ENCODE measurements around the gene AGRP.

Gene AGRP

GRCh38 chr16:67449336-67449735 lies 34.0 kb downstream of the AGRP start:
- no peak overlapping the region for H3K9ac ChIP-seq (ENCODE audit: low read depth, low read length)
- no peaks in the 10 kb centered on the region for H3K9me3 ChIP-seq (ENCODE audit: control insufficient read depth, insufficient read depth, low read length)
- peaks cover 7% of the 10 kb centered on the region; the same call in 1 of the 2 replicates for H3K4me1 ChIP-seq (ENCODE audit: insufficient read depth, low read length)
- H3K36me3 ChIP-seq (ENCODE audit: insufficient read depth, low read length) = no peaks in the 10 kb centered on the region

- Histone ChIP-seq H3K4me1 (ENCODE audit: insufficient read depth, low read length) (peaks cover 7% of the 10 kb centered on the region; the same call in 1 of the 2 replicates), H3K9me3 (ENCODE audit: control insufficient read depth, insufficient read depth, low read length) (no peaks in the 10 kb centered on the region), H3K9ac (ENCODE audit: low read depth, low read length) (no peak overlapping the region), H3K36me3 (ENCODE audit: insufficient read depth, low read length) (no peaks in the 10 kb centered on the region)
Measured at GRCh38 chr16:67448580-67448979, 34.8 kb downstream of the AGRP start.

GRCh38 chr16:67447508-67448076 lies 35.8 kb downstream of the AGRP start:
- H3K9ac ChIP-seq (ENCODE audit: low read depth, low read length) = no peak overlapping the region
- peaks cover 7% of the 10 kb centered on the region; the same call in 1 of the 2 replicates for H3K4me1 ChIP-seq (ENCODE audit: insufficient read depth, low read length)
- H3K36me3 ChIP-seq (ENCODE audit: insufficient read depth, low read length) = no peaks in the 10 kb centered on the region
- H3K9me3 ChIP-seq (ENCODE audit: control insufficient read depth, insufficient read depth, low read length) = no peaks in the 10 kb centered on the region

- H3K9ac ChIP-seq (ENCODE audit: low read depth, low read length) = no peak overlapping the region
Measured at GRCh38 chr16:67446968-67447507, 36.3 kb downstream of the AGRP start.

GRCh38 chr16:67445913-67446907 lies 37.1 kb downstream of the AGRP start:
- H3K36me3 ChIP-seq (ENCODE audit: insufficient read depth, low read length) = no peaks in the 10 kb centered on the region
- H3K9me3 ChIP-seq (ENCODE audit: control insufficient read depth, insufficient read depth, low read length) = no peaks in the 10 kb centered on the region
- H3K9ac ChIP-seq (ENCODE audit: low read depth, low read length) = no peak overlapping the region
- H3K4me1 ChIP-seq (ENCODE audit: insufficient read depth, low read length) = peaks cover 7% of the 10 kb centered on the region; the same call in 1 of the 2 replicates

More at GRCh38 chr16:67446968-67447507, 36.3 kb downstream of the AGRP start:
- H3K36me3 ChIP-seq (ENCODE audit: insufficient read depth, low read length) = no peaks in the 10 kb centered on the region
- no peaks in the 10 kb centered on the region for H3K9me3 ChIP-seq (ENCODE audit: control insufficient read depth, insufficient read depth, low read length)
- peaks cover 7% of the 10 kb centered on the region; the same call in 1 of the 2 replicates for H3K4me1 ChIP-seq (ENCODE audit: insufficient read depth, low read length)

- Histone ChIP-seq H3K36me3 (ENCODE audit: insufficient read depth, low read length) (no peaks in the 10 kb centered on the region), H3K4me1 (ENCODE audit: insufficient read depth, low read length) (peaks cover 7% of the 10 kb centered on the region; the same call in 1 of the 2 replicates), H3K9ac (ENCODE audit: low read depth, low read length) (no peak overlapping the region), H3K9me3 (ENCODE audit: control insufficient read depth, insufficient read depth, low read length) (no peaks in the 10 kb centered on the region)
Measured at GRCh38 chr16:67445441-67445912, 37.9 kb downstream of the AGRP start.

GRCh38 chr16:67445126-67445426 lies 38.3 kb downstream of the AGRP start:
- Histone ChIP-seq H3K9me3 (ENCODE audit: control insufficient read depth, insufficient read depth, low read length) (no peaks in the 10 kb centered on the region), H3K9ac (ENCODE audit: low read depth, low read length) (no peak overlapping the region), H3K4me1 (ENCODE audit: insufficient read depth, low read length) (peaks cover 7% of the 10 kb centered on the region; the same call in 1 of the 2 replicates), H3K36me3 (ENCODE audit: insufficient read depth, low read length) (no peaks in the 10 kb centered on the region)

GRCh38 chr16:67444259-67445125 lies 38.9 kb downstream of the AGRP start:
- H3K36me3 ChIP-seq (ENCODE audit: insufficient read depth, low read length) = no peaks in the 10 kb centered on the region
- peaks cover 7% of the 10 kb centered on the region; the same call in 1 of the 2 replicates for H3K4me1 ChIP-seq (ENCODE audit: insufficient read depth, low read length)
- no peak overlapping the region for H3K9ac ChIP-seq (ENCODE audit: low read depth, low read length)
- no peaks in the 10 kb centered on the region for H3K9me3 ChIP-seq (ENCODE audit: control insufficient read depth, insufficient read depth, low read length)

- no peaks in the 10 kb centered on the region for H3K36me3 ChIP-seq (ENCODE audit: insufficient read depth, low read length)
- peaks cover 7% of the 10 kb centered on the region; the same call in 1 of the 2 replicates for H3K4me1 ChIP-seq (ENCODE audit: insufficient read depth, low read length)
- no peaks in the 10 kb centered on the region for H3K9me3 ChIP-seq (ENCODE audit: control insufficient read depth, insufficient read depth, low read length)
- H3K9ac ChIP-seq (ENCODE audit: low read depth, low read length) = no peak overlapping the region
Measured at GRCh38 chr16:67443265-67443664, 40.1 kb downstream of the AGRP start.

- Histone ChIP-seq H3K9me3 (ENCODE audit: control insufficient read depth, insufficient read depth, low read length) (no peaks in the 10 kb centered on the region), H3K9ac (ENCODE audit: low read depth, low read length) (no peak overlapping the region), H3K4me1 (ENCODE audit: insufficient read depth, low read length) (peaks cover 7% of the 10 kb centered on the region; the same call in 1 of the 2 replicates), H3K36me3 (ENCODE audit: insufficient read depth, low read length) (no peaks in the 10 kb centered on the region)
Measured at GRCh38 chr16:67442581-67443255, 40.6 kb downstream of the AGRP start.

- H3K9me3 ChIP-seq (ENCODE audit: control insufficient read depth, insufficient read depth, low read length) = no peaks in the 10 kb centered on the region
- H3K36me3 ChIP-seq (ENCODE audit: insufficient read depth, low read length) = no peaks in the 10 kb centered on the region
- peaks cover 7% of the 10 kb centered on the region; the same call in 1 of the 2 replicates for H3K4me1 ChIP-seq (ENCODE audit: insufficient read depth, low read length)
- H3K9ac ChIP-seq (ENCODE audit: low read depth, low read length) = no peak overlapping the region
Measured at GRCh38 chr16:67441907-67442306, 41.4 kb downstream of the AGRP start.

GRCh38 chr16:67441271-67441753 lies 42.0 kb downstream of the AGRP start:
- H3K36me3 ChIP-seq (ENCODE audit: insufficient read depth, low read length) = no peaks in the 10 kb centered on the region
- no peak overlapping the region for H3K9ac ChIP-seq (ENCODE audit: low read depth, low read length)
- no peaks in the 10 kb centered on the region for H3K9me3 ChIP-seq (ENCODE audit: control insufficient read depth, insufficient read depth, low read length)
- H3K4me1 ChIP-seq (ENCODE audit: insufficient read depth, low read length) = peaks cover 7% of the 10 kb centered on the region; the same call in 1 of the 2 replicates

- Histone ChIP-seq H3K9ac (ENCODE audit: low read depth, low read length) (no peak overlapping the region), H3K4me1 (ENCODE audit: insufficient read depth, low read length) (no peaks in the 10 kb centered on the region), H3K36me3 (ENCODE audit: insufficient read depth, low read length) (no peaks in the 10 kb centered on the region), H3K9me3 (ENCODE audit: control insufficient read depth, insufficient read depth, low read length) (no peaks in the 10 kb centered on the region)
Measured at GRCh38 chr16:67438824-67439393, 44.4 kb downstream of the AGRP start.
